CD14-positive monocyte (primary cell): ENCODE data around the gene RETREG1. TPM values are rescaled to one million over a fixed set of nuclear protein-coding genes. Genes with fewer than 3 reads are reported as not detected.
A peak's percentile ranks its signal among the peaks of the same experiment; 100 is the strongest.

Experiments
- DNase-seq, 3 donors: peaks; one replicate each; pipeline ENCODE4 v3.0.0-alpha.2; 2011 to 2022
- H2AFZ ChIP-seq: 2 replicates; pipeline ENCODE4 v1.6.0; 2012; ENCODE audit warnings: mild to moderate bottlenecking, low read depth, low read length, inconsistent platforms; ENCODE audit not compliant: insufficient read depth, poor library complexity, severe bottlenecking
- H3K27ac ChIP-seq, 2 donors: 1 replicate in 1 of 2; 2 replicates in 1 of 2; pipeline ENCODE4 v1.5.1; 2012 to 2013; ENCODE audit warnings: low read length in 2 of 2, control low read depth in 1 of 2, inconsistent platforms in 1 of 2, low read depth in 1 of 2, mild to moderate bottlenecking in 1 of 2
- H3K27me3 ChIP-seq, 2 donors: one replicate each; pipeline versions ENCODE4 v1.6.0 to v1.6.1; 2011 to 2013; ENCODE audit warnings: low read length in 2 of 2; ENCODE audit not compliant: control insufficient read depth in 2 of 2, insufficient read depth in 2 of 2
- H3K36me3 ChIP-seq, 2 donors: replicated peaks in 1 of 2; 1 replicate in 1 of 2; 2 replicates in 1 of 2; pipeline versions ENCODE4 v1.5.1 to v1.6.1; 2012 to 2013; ENCODE audit warnings: low read length in 2 of 2, control low read depth in 1 of 2, inconsistent platforms in 1 of 2, mild to moderate bottlenecking in 1 of 2; ENCODE audit not compliant: insufficient read depth in 2 of 2, control insufficient read depth in 1 of 2
- H3K4me1 ChIP-seq, 2 donors: 1 replicate in 1 of 2; 2 replicates in 1 of 2; pipeline versions ENCODE4 v1.5.1 to v1.6.1; 2012 to 2013; ENCODE audit warnings: low read length in 2 of 2, control low read depth in 1 of 2, inconsistent platforms in 1 of 2, mild to moderate bottlenecking in 1 of 2, moderate library complexity in 1 of 2; ENCODE audit not compliant: insufficient read depth in 2 of 2, control insufficient read depth in 1 of 2
- H3K4me2 ChIP-seq: replicated peaks from 2 replicates; pipeline ENCODE3; 2012; ENCODE audit warnings: low read length, moderate library complexity, mild to moderate bottlenecking; ENCODE audit not compliant: poor library complexity, severe bottlenecking; ENCODE audit errors: extremely low read depth
- H3K4me3 ChIP-seq, 3 experiments: fragments of 200-600 bp in 1 of 3; sonication (generic) in 1 of 3; replicated peaks in 1 of 3; 1 replicate in 2 of 3; 2 replicates in 1 of 3; pipeline ENCODE4 v1.5.1; 2011 to 2013; ENCODE audit warnings: low read length in 3 of 3, mild to moderate bottlenecking in 3 of 3, control low read depth in 2 of 3, low read depth in 2 of 3, inconsistent platforms in 1 of 3, moderate library complexity in 1 of 3
- H3K79me2 ChIP-seq: 2 replicates; pipeline ENCODE4 v1.6.0; 2012; ENCODE audit warnings: mild to moderate bottlenecking, control low read depth, inconsistent platforms, low read length, moderate library complexity; ENCODE audit not compliant: insufficient read depth
- H3K9ac ChIP-seq: 2 replicates; pipeline ENCODE4 v1.6.0; 2017; ENCODE audit warnings: low read length, mild to moderate bottlenecking; ENCODE audit not compliant: insufficient read depth, poor library complexity, severe bottlenecking
- H3K9me3 ChIP-seq, 2 donors: replicated peaks in 1 of 2; 1 replicate in 1 of 2; 2 replicates in 1 of 2; pipeline versions ENCODE4 v1.5.1 to v1.6.1; 2012 to 2013; ENCODE audit warnings: low read length in 2 of 2, control low read depth in 1 of 2; ENCODE audit not compliant: control insufficient read depth in 1 of 2, insufficient read depth in 1 of 2
- H4K20me1 ChIP-seq: 2 replicates; pipeline ENCODE4 v1.6.0; 2012; ENCODE audit warnings: mild to moderate bottlenecking, low read length, control low read depth, moderate library complexity; ENCODE audit not compliant: insufficient read depth
- H3K27ac Mint-ChIP-seq, 7 donors: one replicate each; pipeline ENCODE4 v1.8.0; 2020; ENCODE audit warnings: mild to moderate bottlenecking in 7 of 7, mixed read lengths in 7 of 7, moderate library complexity in 6 of 7, inconsistent platforms in 2 of 7
- H3K27me3 Mint-ChIP-seq, 3 donors: one replicate each; pipeline ENCODE4 v1.8.0; 2021 to 2022; ENCODE audit warnings: low read depth in 3 of 3, mild to moderate bottlenecking in 3 of 3, mixed read lengths in 3 of 3, moderate library complexity in 3 of 3, inconsistent platforms in 1 of 3
- H3K36me3 Mint-ChIP-seq, 2 donors: one replicate each; pipeline ENCODE4 v1.8.0; 2020; ENCODE audit warnings: mixed read lengths in 2 of 2, inconsistent platforms in 1 of 2, mild to moderate bottlenecking in 1 of 2
- H3K4me1 Mint-ChIP-seq: one replicate; pipeline ENCODE4 v1.8.0; 2020; ENCODE audit warnings: mild to moderate bottlenecking, mixed read lengths
- H3K4me3 Mint-ChIP-seq, 2 donors: one replicate each; pipeline ENCODE4 v1.8.0; 2020; ENCODE audit warnings: mild to moderate bottlenecking in 2 of 2, mixed read lengths in 2 of 2, moderate library complexity in 1 of 2
- H3K9me3 Mint-ChIP-seq, 7 donors: one replicate each; pipeline ENCODE4 v1.8.0; 2020 to 2022; ENCODE audit warnings: mixed read lengths in 7 of 7, mild to moderate bottlenecking in 6 of 7, moderate library complexity in 6 of 7, inconsistent platforms in 2 of 7
- WGBS: methylation state at CpG from one replicate; pipeline ENCODE4 v1.1.5; 2013; ENCODE audit warnings: missing lambda C conversion rate; ENCODE audit not compliant: insufficient coverage; 5-methylcytosine and 5-hydroxymethylcytosine counted together
- intact Hi-C, 2 donors: fragments of 100-400 bp; cut with micrococcal nuclease; formaldehyde crosslinking; loops; one replicate each; pipeline versions ENCODE4 v1.15.0 to v1.15.1; 2023
- polyA plus RNA-seq, 3 donors: library from polyadenylated mRNA; depleted of rRNA in 1 of 3; unstranded in 2 of 3; stranded (reverse) in 1 of 3; fragments of 300-500 nt in 2 of 3; fragments of >200 nt in 1 of 3; fragmentation: Illumina TruSeq in 2 of 3; gene quantifications; 1 replicate in 2 of 3; 2 replicates in 1 of 3; pipeline ENCODE4 v1.2.3, GENCODE V29; 2012 to 2021
- TF ChIP-seq, protein P1 (sequence below): fragments of 200-600 bp; IDR thresholded peaks from one replicate; pipeline ENCODE4 v1.8.0; 2022; ENCODE audit warnings: antibody characterized with exemption, mild to moderate bottlenecking

The RETREG1 gene
- polyA plus RNA-seq, 3 donors: 3.5 to 6.4 (median 4.7) TPM

DNA sequence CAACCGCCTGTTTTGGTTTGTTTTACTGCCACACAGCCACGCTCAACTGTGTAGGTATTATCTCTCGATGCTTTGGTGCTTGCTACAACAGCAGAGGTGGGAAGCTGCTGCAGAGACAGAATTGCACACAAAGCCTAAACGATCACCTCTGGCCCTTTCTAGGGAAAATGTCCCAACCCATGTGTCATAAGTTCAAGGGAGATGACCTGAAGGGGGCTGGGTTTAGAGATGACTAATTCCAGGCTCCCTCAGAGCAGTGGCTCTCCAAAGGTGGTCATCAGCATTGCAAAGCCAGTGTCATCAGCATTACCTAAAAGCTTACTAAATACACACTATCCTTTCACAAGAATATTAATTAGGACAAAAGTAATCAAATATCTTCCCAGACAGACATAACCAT lies 162.1 kb downstream of the RETREG1 start:
- peaks cover 78 to 98% of the 10 kb centered on the region in 2 donors for H3K36me3 ChIP-seq
- H3K27ac ChIP-seq: peak overlapping the region in 1 of 2 donors; percentile 87
- intact Hi-C loops: loop anchor here in 1 of 2 donors (10.0 kb wide), 1 partner anchor 170 kb away; no protein-coding TSS in a partner anchor
- Mint-ChIP-seq H3K9me3 (no peaks in the 10 kb centered on the region), H3K4me3 (no peak overlapping the region), H3K27ac (peak overlapping the region in 4 of 7 donors; percentile 46 to 99 (median 65)), H3K27me3 (no peaks in the 10 kb centered on the region), H3K4me1 (peaks cover 18% of the 10 kb centered on the region), H3K36me3 (peaks cover 75 to 87% of the 10 kb centered on the region in 2 donors)
- H4K20me1 ChIP-seq: peaks cover 80% of the 10 kb centered on the region
- no peak overlapping the region for H3K4me3 ChIP-seq
- peak in 2 of 3 donors; percentile 18 to 53 for DNase-seq
- no peak overlapping the region for H3K9ac ChIP-seq
- TF ChIP-seq, protein P1, sequence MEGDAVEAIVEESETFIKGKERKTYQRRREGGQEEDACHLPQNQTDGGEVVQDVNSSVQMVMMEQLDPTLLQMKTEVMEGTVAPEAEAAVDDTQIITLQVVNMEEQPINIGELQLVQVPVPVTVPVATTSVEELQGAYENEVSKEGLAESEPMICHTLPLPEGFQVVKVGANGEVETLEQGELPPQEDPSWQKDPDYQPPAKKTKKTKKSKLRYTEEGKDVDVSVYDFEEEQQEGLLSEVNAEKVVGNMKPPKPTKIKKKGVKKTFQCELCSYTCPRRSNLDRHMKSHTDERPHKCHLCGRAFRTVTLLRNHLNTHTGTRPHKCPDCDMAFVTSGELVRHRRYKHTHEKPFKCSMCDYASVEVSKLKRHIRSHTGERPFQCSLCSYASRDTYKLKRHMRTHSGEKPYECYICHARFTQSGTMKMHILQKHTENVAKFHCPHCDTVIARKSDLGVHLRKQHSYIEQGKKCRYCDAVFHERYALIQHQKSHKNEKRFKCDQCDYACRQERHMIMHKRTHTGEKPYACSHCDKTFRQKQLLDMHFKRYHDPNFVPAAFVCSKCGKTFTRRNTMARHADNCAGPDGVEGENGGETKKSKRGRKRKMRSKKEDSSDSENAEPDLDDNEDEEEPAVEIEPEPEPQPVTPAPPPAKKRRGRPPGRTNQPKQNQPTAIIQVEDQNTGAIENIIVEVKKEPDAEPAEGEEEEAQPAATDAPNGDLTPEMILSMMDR: no peak
- H3K79me2 ChIP-seq: peaks cover 49% of the 10 kb centered on the region
- no peaks in the 10 kb centered on the region for H3K9me3 ChIP-seq
- no peaks in the 10 kb centered on the region for H3K27me3 ChIP-seq
- 95% methylated on average over 3 of the region's 4 CpGs for WGBS
- H2AFZ ChIP-seq: no peak overlapping the region
- peaks cover 10 to 15% of the 10 kb centered on the region in 2 donors for H3K4me1 ChIP-seq
- no peak overlapping the region for H3K4me2 ChIP-seq

DNA sequence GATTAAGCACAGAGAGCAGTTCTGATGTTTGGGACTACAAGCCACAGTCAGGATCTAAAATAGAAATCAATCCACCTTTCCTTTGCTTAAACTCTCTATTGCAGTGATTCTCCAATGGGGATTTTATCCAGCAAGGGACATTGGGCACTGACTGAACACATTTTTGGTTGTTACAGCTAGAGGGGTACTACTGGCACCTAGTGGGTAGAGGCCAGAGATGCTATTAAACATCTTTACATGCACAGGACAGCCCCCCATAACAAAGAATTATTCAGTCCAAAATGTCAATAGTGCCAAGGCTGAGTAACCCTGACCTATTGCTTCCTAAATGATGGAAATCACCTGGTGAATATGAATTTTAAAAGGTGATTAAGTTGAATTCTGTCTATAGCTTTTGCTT lies 163.2 kb downstream of the RETREG1 start:
- Histone ChIP-seq H4K20me1 (peaks cover 69% of the 10 kb centered on the region), H3K36me3 (peaks cover 78 to 98% of the 10 kb centered on the region in 2 donors), H3K4me2 (no peak overlapping the region), H3K4me1 (peaks cover 10 to 15% of the 10 kb centered on the region in 2 donors), H3K27ac (no peak overlapping the region), H3K27me3 (no peaks in the 10 kb centered on the region), H3K79me2 (peaks cover 38% of the 10 kb centered on the region), H3K9me3 (no peaks in the 10 kb centered on the region), H2AFZ (no peak overlapping the region), H3K4me3 (no peak overlapping the region), H3K9ac (no peak overlapping the region)
- H3K9me3 Mint-ChIP-seq: no peaks in the 10 kb centered on the region
- peak overlapping the region in 1 of 7 donors; percentile 67 for H3K27ac Mint-ChIP-seq
- DNase-seq: no peak
- peaks cover 79 to 90% of the 10 kb centered on the region in 2 donors for H3K36me3 Mint-ChIP-seq
- H3K4me3 Mint-ChIP-seq: no peak overlapping the region
- H3K27me3 Mint-ChIP-seq: peaks cover 0 to 2% (median 0%) of the 10 kb centered on the region in 3 donors
- H3K4me1 Mint-ChIP-seq: peaks cover 14% of the 10 kb centered on the region
- intact Hi-C loops: loop anchor here in 1 of 2 donors (10.0 kb wide), 1 partner anchor 171 kb away; no protein-coding TSS in a partner anchor
- TF ChIP-seq, protein P1: no peak
